Neural cell (in vitro differentiated cells): ENCODE results near the gene RNU7-1.
"Not testable (repeated sequence)": the region's sequence is repeated elsewhere in the genome, so short reads cannot be mapped to it uniquely, and the experiment has no call there.

ENCODE experiments used
- EZH2 ChIP-seq: fragments of 200-600, 300-800 bp; shearing (Covaris generic), sonication (generic); IDR thresholded peaks from 2 replicates; pipeline ENCODE4 v1.6.1; 2014; ENCODE audit warnings: antibody characterized with exemption, low read length, borderline replicate concordance, mild to moderate bottlenecking; ENCODE audit not compliant: insufficient read depth, poor library complexity, severe bottlenecking
- TF ChIP-seq, protein P1 (sequence below): fragments of 450-650 bp; IDR thresholded peaks from 2 replicates; pipeline ENCODE4 v1.5.1; 2014; ENCODE audit warnings: antibody characterized with exemption, mild to moderate bottlenecking, moderate library complexity; ENCODE audit not compliant: poor library complexity, severe bottlenecking

DNA sequence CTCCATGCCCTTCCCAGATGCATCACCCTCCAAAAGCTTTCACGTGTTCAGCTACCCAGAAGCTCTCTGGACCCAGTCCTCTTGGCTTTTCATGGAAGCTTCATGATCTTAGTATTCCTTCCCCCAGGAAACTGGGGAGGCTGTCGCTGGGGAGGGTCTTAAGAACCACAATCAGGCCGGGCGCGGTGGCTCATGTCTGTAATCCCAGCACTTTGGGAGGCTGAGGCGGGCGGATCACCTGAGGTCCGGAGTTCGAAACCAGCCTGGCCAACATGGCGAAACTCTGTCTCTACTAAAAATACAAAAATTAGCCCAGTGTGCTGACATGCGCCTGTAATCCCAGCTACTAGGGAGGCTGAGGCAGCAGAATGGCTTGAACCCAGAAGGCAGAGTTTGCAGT, 35.5 kb upstream of the RNU7-1 start:
- not testable (repeated sequence) for TF ChIP-seq EZH2
- TF ChIP-seq, protein P1, sequence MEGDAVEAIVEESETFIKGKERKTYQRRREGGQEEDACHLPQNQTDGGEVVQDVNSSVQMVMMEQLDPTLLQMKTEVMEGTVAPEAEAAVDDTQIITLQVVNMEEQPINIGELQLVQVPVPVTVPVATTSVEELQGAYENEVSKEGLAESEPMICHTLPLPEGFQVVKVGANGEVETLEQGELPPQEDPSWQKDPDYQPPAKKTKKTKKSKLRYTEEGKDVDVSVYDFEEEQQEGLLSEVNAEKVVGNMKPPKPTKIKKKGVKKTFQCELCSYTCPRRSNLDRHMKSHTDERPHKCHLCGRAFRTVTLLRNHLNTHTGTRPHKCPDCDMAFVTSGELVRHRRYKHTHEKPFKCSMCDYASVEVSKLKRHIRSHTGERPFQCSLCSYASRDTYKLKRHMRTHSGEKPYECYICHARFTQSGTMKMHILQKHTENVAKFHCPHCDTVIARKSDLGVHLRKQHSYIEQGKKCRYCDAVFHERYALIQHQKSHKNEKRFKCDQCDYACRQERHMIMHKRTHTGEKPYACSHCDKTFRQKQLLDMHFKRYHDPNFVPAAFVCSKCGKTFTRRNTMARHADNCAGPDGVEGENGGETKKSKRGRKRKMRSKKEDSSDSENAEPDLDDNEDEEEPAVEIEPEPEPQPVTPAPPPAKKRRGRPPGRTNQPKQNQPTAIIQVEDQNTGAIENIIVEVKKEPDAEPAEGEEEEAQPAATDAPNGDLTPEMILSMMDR, result not testable (repeated sequence)
